H1 (cell line): Measurements from ENCODE around the gene EFHC1.

Experiments used
- HDAC2 ChIP-seq, 2 experiments: fragments of 300-600 bp in 1 of 2; sonication (generic) in 1 of 2; IDR thresholded peaks; 2 replicates each; pipeline ENCODE4 v1.6.1; 2011 to 2012; ENCODE audit warnings: low read depth in 2 of 2, low read length in 2 of 2, mild to moderate bottlenecking in 2 of 2, moderate library complexity in 2 of 2, borderline replicate concordance in 1 of 2, inconsistent platforms in 1 of 2
- TAF1 ChIP-seq: IDR thresholded peaks from 2 replicates; pipeline ENCODE4 v1.6.1; 2011; ENCODE audit warnings: mild to moderate bottlenecking, low read depth, low read length

DNA sequence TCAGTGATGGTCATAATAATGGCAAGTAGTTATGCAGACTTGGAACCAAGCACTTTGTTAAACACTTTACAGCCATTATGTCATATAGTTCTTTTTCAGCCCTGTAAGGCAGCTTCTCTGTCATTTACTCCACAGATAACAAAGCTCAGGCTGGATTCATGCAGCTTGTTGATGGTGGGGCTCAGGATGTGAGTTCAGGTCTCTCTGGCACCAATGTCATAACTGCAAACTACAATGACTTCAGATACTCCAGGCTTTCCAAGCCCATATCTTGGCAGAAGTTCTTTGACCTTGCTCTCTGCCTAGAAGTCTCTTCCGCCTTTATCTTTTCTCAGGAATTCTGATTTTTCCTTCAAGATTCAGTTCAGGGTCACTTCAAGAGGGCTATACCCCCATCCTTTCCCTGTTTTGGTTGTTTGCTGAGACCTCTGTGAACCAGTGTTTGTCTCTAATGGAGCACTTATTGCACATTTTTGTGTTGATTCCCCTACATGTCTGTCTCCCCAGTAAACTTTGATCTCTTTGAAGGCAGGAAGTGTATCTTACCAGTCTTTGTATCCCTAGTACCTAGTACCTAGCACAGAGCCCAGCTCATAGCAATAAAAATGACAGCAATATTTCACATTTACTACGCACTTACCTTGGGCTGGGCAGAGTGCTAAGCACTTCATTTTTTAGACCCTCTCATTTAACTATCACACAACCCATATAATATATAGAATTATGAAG is 19.7 kb upstream of the EFHC1 start:
- no peak for TF ChIP-seq TAF1
- no peak for TF ChIP-seq HDAC2 (IDR thresholded peaks at IDR 0.05; ENCODE audit: borderline replicate concordance in 1 of 2, low read depth in 2 of 2, low read length in 2 of 2)
